T-cell (primary cell): ENCODE data around the gene KPNA1. TPM values are rescaled to one million over a fixed set of nuclear protein-coding genes. Genes with fewer than 3 reads are reported as not detected.

Source experiments
- ATAC-seq, 4 experiments: fragments of 200-7000 bp in 3 of 4; fragments of 150-1000 bp in 1 of 4; cut with Tn5 transposase; replicated peaks in 1 of 4; 1 replicate in 3 of 4; 2 replicates in 1 of 4; pipeline ENCODE4 v1.10.0; 2021; ENCODE audit warnings: moderate library complexity in 3 of 4, mild to moderate bottlenecking in 2 of 4, moderate number of reproducible peaks in 1 of 4
- CTCF ChIA-PET, 2 donors: fragments of 300-600 bp; sonication (Branson Sonifier 250); formaldehyde crosslinking; loops; one replicate each; lab custom pipeline; 2022; ENCODE audit warnings: antibody characterized with exemption in 2 of 2; lab: Charles Lee
- POLR2A ChIA-PET, 2 donors: fragments of 300-600 bp; sonication (Branson Sonifier 250); formaldehyde crosslinking; loops; one replicate each; lab custom pipeline; 2022; ENCODE audit warnings: antibody characterized with exemption in 2 of 2; lab: Charles Lee
- DNase-seq, 35 experiments: peaks; one replicate each; pipeline versions ENCODE4 v3.0.0 to v3.0.0-alpha.2; 2013 to 2023
- H3K27ac ChIP-seq: one replicate; pipeline ENCODE4 v1.5.1; 2013; ENCODE audit warnings: low read length
- H3K27me3 ChIP-seq, 2 experiments: replicated peaks in 1 of 2; 1 replicate in 1 of 2; 2 replicates in 1 of 2; pipeline versions ENCODE4 v1.6.1 to v1.7.0; 2013; ENCODE audit warnings: low read length in 1 of 2, mixed read lengths in 1 of 2; ENCODE audit not compliant: control insufficient read depth in 2 of 2, insufficient read depth in 2 of 2; ENCODE audit errors: extremely low read depth in 1 of 2
- H3K36me3 ChIP-seq, 2 donors: 1 replicate in 1 of 2; 2 replicates in 1 of 2; pipeline versions ENCODE4 v1.6.1 to v1.7.0; 2013; ENCODE audit warnings: low read length in 1 of 2; ENCODE audit not compliant: control insufficient read depth in 2 of 2, insufficient read depth in 1 of 2; ENCODE audit errors: extremely low read depth in 1 of 2
- H3K4me1 ChIP-seq, 2 experiments: 1 replicate in 1 of 2; 2 replicates in 1 of 2; pipeline versions ENCODE4 v1.6.1 to v1.7.0; 2013; ENCODE audit warnings: low read length in 2 of 2, mixed read lengths in 1 of 2; ENCODE audit not compliant: insufficient read depth in 2 of 2, control insufficient read depth in 1 of 2; ENCODE audit errors: extremely low read depth in 1 of 2
- H3K4me3 ChIP-seq, 2 donors: 1 replicate in 1 of 2; 2 replicates in 1 of 2; pipeline versions ENCODE4 v1.5.1 to v1.7.0; 2013; ENCODE audit warnings: mild to moderate bottlenecking in 2 of 2, low read length in 1 of 2, moderate library complexity in 1 of 2; ENCODE audit not compliant: control insufficient read depth in 1 of 2; ENCODE audit errors: extremely low read depth in 1 of 2
- H3K9me3 ChIP-seq: 2 replicates; pipeline ENCODE4 v1.7.0; 2013
- H3K27ac Mint-ChIP-seq, 2 donors: one replicate each; pipeline ENCODE4 v1.8.0; 2020 to 2021; ENCODE audit warnings: mild to moderate bottlenecking in 2 of 2, mixed read lengths in 2 of 2
- H3K27me3 Mint-ChIP-seq, 2 donors: one replicate each; pipeline ENCODE4 v1.8.0; 2021 to 2022; ENCODE audit warnings: mixed read lengths in 2 of 2
- H3K36me3 Mint-ChIP-seq: one replicate; pipeline ENCODE4 v1.8.0; 2021; ENCODE audit warnings: mixed read lengths
- H3K4me1 Mint-ChIP-seq, 3 donors: one replicate each; pipeline ENCODE4 v1.8.0; 2020 to 2022; ENCODE audit warnings: mixed read lengths in 3 of 3, mild to moderate bottlenecking in 1 of 3
- H3K4me3 Mint-ChIP-seq, 3 donors: one replicate each; pipeline ENCODE4 v1.8.0; 2020 to 2022; ENCODE audit warnings: mild to moderate bottlenecking in 3 of 3, mixed read lengths in 3 of 3, moderate library complexity in 3 of 3
- H3K9me3 Mint-ChIP-seq, 3 donors: one replicate each; pipeline ENCODE4 v1.8.0; 2020 to 2022; ENCODE audit warnings: mixed read lengths in 3 of 3
- WGBS: methylation state at CpG from one replicate; pipeline ENCODE4 v1.1.5; 2013; ENCODE audit warnings: missing lambda C conversion rate; ENCODE audit not compliant: insufficient coverage; 5-methylcytosine and 5-hydroxymethylcytosine counted together
- total RNA-seq, 35 experiments: library from RNA in 6 of 35; stranded (reverse) in 6 of 35; fragments of 120-200 nt in 1 of 35; gene quantifications; one replicate each; pipeline versions ENCODE4 v1.2.1 to v1.2.4 and lab custom pipeline; 2013 to 2026

Gene KPNA1
- total RNA-seq, 5 donors from 2014 or later (not counting 1 experiment from before 2014, with no cell fraction given), result 55.2 to 65.0 (median 57.5) TPM

GRCh38 chr3:122409446-122409845 is 105.3 kb downstream of the KPNA1 start:
- Mint-ChIP-seq H3K4me1 (peaks cover 22 to 33% (median 32%) of the 10 kb centered on the region in 3 donors), H3K4me3 (no peak overlapping the region), H3K36me3 (peaks cover 48% of the 10 kb centered on the region), H3K27ac (peak overlapping the region; percentile 8 to 9), H3K9me3 (peaks cover 0 to 3% (median 0%) of the 10 kb centered on the region in 3 donors), H3K27me3 (no peaks in the 10 kb centered on the region)
- no peak overlapping the region for H3K27ac ChIP-seq
- no peak overlapping the region for H3K4me3 ChIP-seq
- POLR2A ChIA-PET, result interaction anchor here in 1 of 2 donors (0.6 kb wide), 1 partner anchor 109 kb away, joined by 3 read pairs; no protein-coding TSS in a partner anchor
- H3K4me1 ChIP-seq, result no peaks in the 10 kb centered on the region
- 86% methylated on average over 6 of the region's 6 CpGs for WGBS
- no peak for ATAC-seq
- peaks cover 0 to 78% of the 10 kb centered on the region in 2 donors for H3K36me3 ChIP-seq
- H3K9me3 ChIP-seq, result no peaks in the 10 kb centered on the region
- no peaks in the 10 kb centered on the region for H3K27me3 ChIP-seq
- no peak for DNase-seq
- CTCF ChIA-PET, result interaction anchor here (0.6 to 2.3 kb wide), 3 partner anchors 25 to 1659 kb away, joined by 3 to 10 read pairs (median 3); partner anchors contain the start of gene FAM162A (in 1 of the 2)

GRCh38 chr3:122407946-122408345 is 106.8 kb downstream of the KPNA1 start:
- H3K4me3 Mint-ChIP-seq, result no peak overlapping the region
- ChIA-PET CTCF (interaction anchor here (0.6 to 2.3 kb wide), 4 partner anchors 18 to 619 kb away, joined by 3 to 10 read pairs (median 4); partner anchors contain the start of genes FAM162A (in 2 of the 2) and SEMA5B (in 1 of the 2)), POLR2A (interaction anchor here in 1 of 2 donors (0.7 kb wide), 1 partner anchor 12 kb away, joined by 8 read pairs; no protein-coding TSS in a partner anchor)
- DNase-seq, result no peak
- Histone ChIP-seq H3K27ac (no peak overlapping the region), H3K4me1 (no peaks in the 10 kb centered on the region), H3K36me3 (peaks cover 0 to 85% of the 10 kb centered on the region in 2 donors), H3K4me3 (no peak overlapping the region), H3K9me3 (no peaks in the 10 kb centered on the region), H3K27me3 (no peaks in the 10 kb centered on the region)
- no peak for ATAC-seq
- H3K36me3 Mint-ChIP-seq, result peaks cover 51% of the 10 kb centered on the region
- H3K4me1 Mint-ChIP-seq, result peaks cover 19 to 20% (median 19%) of the 10 kb centered on the region in 3 donors
- H3K27ac Mint-ChIP-seq, result peak overlapping the region in 1 of 2 donors; percentile 23
- no CpG with 5 or more reads among the region's 1 CpG for WGBS
- H3K27me3 Mint-ChIP-seq, result no peaks in the 10 kb centered on the region
- no peaks in the 10 kb centered on the region for H3K9me3 Mint-ChIP-seq

GRCh38 chr3:122406198-122406597 is 108.5 kb downstream of the KPNA1 start:
- Histone ChIP-seq H3K27me3 (no peaks in the 10 kb centered on the region), H3K27ac (no peak overlapping the region), H3K9me3 (no peaks in the 10 kb centered on the region), H3K4me1 (no peaks in the 10 kb centered on the region), H3K4me3 (no peak overlapping the region), H3K36me3 (peaks cover 0 to 78% of the 10 kb centered on the region in 2 donors)
- Mint-ChIP-seq H3K4me1 (peaks cover 7 to 9% (median 8%) of the 10 kb centered on the region in 3 donors), H3K27ac (no peak overlapping the region), H3K36me3 (peaks cover 43% of the 10 kb centered on the region), H3K4me3 (no peak overlapping the region), H3K9me3 (no peaks in the 10 kb centered on the region), H3K27me3 (no peaks in the 10 kb centered on the region)
- WGBS, result no CpG with 5 or more reads among the region's 4 CpGs
- ChIA-PET CTCF (interaction anchor here in 1 of 2 donors (1.0 kb wide), 1 partner anchor 13 kb away, joined by 4 read pairs; no protein-coding TSS in a partner anchor), POLR2A (interaction anchor here in 1 of 2 donors (0.7 kb wide), 1 partner anchor 10 kb away, joined by 5 read pairs; no protein-coding TSS in a partner anchor)
- ATAC-seq, result no peak
- DNase-seq, result no peak

- no peaks in the 10 kb centered on the region for H3K4me1 ChIP-seq
- 100% methylated on average over 2 of the region's 3 CpGs for WGBS
- Mint-ChIP-seq H3K36me3 (peaks cover 39% of the 10 kb centered on the region), H3K9me3 (no peaks in the 10 kb centered on the region), H3K4me1 (peaks cover 5 to 9% (median 6%) of the 10 kb centered on the region in 3 donors), H3K27ac (no peak overlapping the region), H3K27me3 (no peaks in the 10 kb centered on the region), H3K4me3 (no peak overlapping the region)
- no peaks in the 10 kb centered on the region for H3K27me3 ChIP-seq
- ATAC-seq (no peak), DNase-seq (no peak)
- H3K9me3 ChIP-seq, result no peaks in the 10 kb centered on the region
- CTCF ChIA-PET, result no interaction called here
- no peak overlapping the region for H3K27ac ChIP-seq
- peaks cover 0 to 67% of the 10 kb centered on the region in 2 donors for H3K36me3 ChIP-seq
- H3K4me3 ChIP-seq, result no peak overlapping the region
- POLR2A ChIA-PET, result interaction anchor here in 1 of 2 donors (1.0 kb wide), 1 partner anchor 21 kb away, joined by 5 read pairs; the partner anchor contains the start of gene FAM162A
These were observed 109.7 kb downstream of the KPNA1 start for GRCh38 chr3:122405015-122405414.

- Histone ChIP-seq H3K27ac (no peak overlapping the region), H3K9me3 (no peaks in the 10 kb centered on the region), H3K27me3 (no peaks in the 10 kb centered on the region), H3K4me1 (no peaks in the 10 kb centered on the region), H3K4me3 (no peak overlapping the region), H3K36me3 (peaks cover 0 to 51% of the 10 kb centered on the region in 2 donors)
- ATAC-seq (no peak), DNase-seq (no peak)
- H3K27me3 Mint-ChIP-seq, result no peaks in the 10 kb centered on the region
- H3K4me3 Mint-ChIP-seq, result no peak overlapping the region
- H3K27ac Mint-ChIP-seq, result no peak overlapping the region
- H3K9me3 Mint-ChIP-seq, result no peaks in the 10 kb centered on the region
- ChIA-PET CTCF (interaction anchor here in 1 of 2 donors (1.3 kb wide), 1 partner anchor 19 kb away, joined by 3 read pairs; the partner anchor contains the start of gene FAM162A), POLR2A (no interaction called here)
- 90% methylated on average over 6 of the region's 6 CpGs for WGBS
- H3K36me3 Mint-ChIP-seq, result peaks cover 31% of the 10 kb centered on the region
- H3K4me1 Mint-ChIP-seq, result peaks cover 0 to 9% (median 2%) of the 10 kb centered on the region in 3 donors
These were observed 111.2 kb downstream of the KPNA1 start for GRCh38 chr3:122403489-122403888.

GRCh38 chr3:122398920-122399319 is 115.8 kb downstream of the KPNA1 start:
- no CpG with 5 or more reads among the region's 2 CpGs for WGBS
- ATAC-seq (no peak), DNase-seq (no peak)
- ChIA-PET CTCF (no interaction called here), POLR2A (no interaction called here)
- Mint-ChIP-seq H3K4me3 (no peak overlapping the region), H3K9me3 (no peaks in the 10 kb centered on the region), H3K27ac (no peak overlapping the region), H3K27me3 (no peaks in the 10 kb centered on the region), H3K36me3 (peaks cover 18% of the 10 kb centered on the region), H3K4me1 (peaks cover 7 to 23% (median 11%) of the 10 kb centered on the region in 3 donors)
- H3K9me3 ChIP-seq, result no peaks in the 10 kb centered on the region
- H3K4me1 ChIP-seq, result no peaks in the 10 kb centered on the region
- no peak overlapping the region for H3K27ac ChIP-seq
- no peaks in the 10 kb centered on the region for H3K27me3 ChIP-seq
- peaks cover 0 to 14% of the 10 kb centered on the region in 2 donors for H3K36me3 ChIP-seq
- H3K4me3 ChIP-seq, result no peak overlapping the region
